Activated CD4-positive, CD25-positive, alpha-beta regulatory T cell treated with anti-CD3 and anti-CD28 coated beads, Interleukin-2, amount 50 U/mL, for 16 hours (primary cell): Measurements from ENCODE around the gene ZNF24.

Source experiments
- DNase-seq: peaks from one replicate; pipeline ENCODE4 v3.0.0-alpha.2; 2020; ENCODE audit warnings: low read depth, low spot score

ZNF24 gene

DNA sequence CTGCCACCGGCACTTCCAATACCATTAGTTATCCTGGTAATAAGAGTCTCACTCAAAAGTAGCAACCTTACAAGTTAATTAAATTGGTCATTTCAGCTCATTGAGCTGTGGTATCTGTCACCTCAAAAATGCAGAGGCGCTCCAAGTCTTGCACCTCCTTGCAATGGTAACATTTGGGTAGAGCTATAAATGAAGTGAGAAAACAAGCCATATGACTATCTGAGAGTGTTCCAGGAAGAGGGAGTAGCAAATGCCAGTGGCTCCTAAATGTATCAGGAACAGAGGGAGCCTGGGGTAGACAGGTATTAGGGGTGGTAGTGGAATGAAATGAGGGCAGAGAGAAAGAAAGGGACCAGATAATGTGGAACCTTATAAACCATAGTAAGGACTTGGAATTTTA, 48.2 kb downstream of the ZNF24 start:
- DNase-seq, result no peak

GRCh38 chr18:35291166-35291565, 53.1 kb downstream of the ZNF24 start:
- DNase-seq, result no peak

DNA sequence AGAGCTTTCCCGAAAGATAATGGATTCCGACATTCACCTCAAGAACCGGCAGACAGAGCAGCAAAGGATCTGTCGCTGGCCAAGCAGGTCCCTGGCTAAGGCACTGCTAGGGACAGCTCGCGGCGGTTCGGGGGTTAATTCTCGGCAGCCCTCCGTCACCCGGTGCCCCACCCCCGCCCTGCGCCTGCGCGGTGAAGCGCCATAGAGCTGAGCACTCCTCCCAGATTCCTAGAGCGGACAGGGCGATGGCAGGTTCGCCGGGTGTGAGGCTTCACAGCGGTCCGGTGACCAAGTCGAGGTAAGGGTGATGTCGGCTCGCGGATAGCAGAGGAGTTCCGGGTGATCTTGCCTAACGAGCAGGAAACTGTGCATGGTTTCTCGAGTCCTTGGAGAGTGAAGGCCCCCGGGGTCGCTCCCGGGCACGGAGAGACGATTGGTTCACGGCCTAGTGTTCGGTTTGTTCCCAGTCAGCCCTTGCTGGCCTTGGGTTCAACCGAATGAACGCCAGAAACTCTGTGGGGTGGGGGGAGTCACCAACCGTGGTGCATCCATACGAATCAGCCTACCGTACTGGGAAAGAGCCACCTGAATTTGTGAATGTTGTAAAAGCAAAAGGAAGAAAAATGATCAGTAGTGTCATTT, 54.0 kb downstream of the ZNF24 start, which contains the start of gene ZSCAN30:
Gene ZSCAN30 (minus strand): TSS at position 136 of the 642 bp plus-strand sequence. CDS start 25,877 bp downstream, outside the sequence.
- peak; percentile 89 for DNase-seq

- no peak for DNase-seq
Measured at GRCh38 chr18:35289727-35290093, 54.5 kb downstream of the ZNF24 start.

- DNase-seq, result no peak
Measured at GRCh38 chr18:35289293-35289692, 54.9 kb downstream of the ZNF24 start.

DNA sequence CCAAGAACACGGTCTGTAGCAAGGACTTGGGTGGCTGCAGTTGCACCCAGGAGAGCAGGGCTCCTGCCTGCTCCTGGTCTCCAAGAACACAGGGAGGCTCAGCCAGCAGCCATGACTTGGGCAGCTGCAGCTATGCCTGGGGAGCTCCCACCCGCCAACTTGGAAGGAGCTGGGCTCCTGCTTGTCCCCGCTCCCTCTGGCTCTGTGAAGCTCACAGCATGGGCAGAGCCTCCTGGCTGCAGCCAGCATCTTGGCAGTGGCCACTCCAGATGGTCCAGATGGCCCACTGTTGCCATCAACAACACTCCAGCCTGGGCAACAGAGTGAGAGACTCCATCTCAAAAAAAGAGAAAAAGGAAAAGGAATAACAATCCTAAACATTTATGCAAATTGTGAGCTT, 59.4 kb downstream of the ZNF24 start:
- DNase-seq, result no peak

GRCh38 chr18:35283923-35284794, 60.1 kb downstream of the ZNF24 start:
- no peak for DNase-seq

DNA sequence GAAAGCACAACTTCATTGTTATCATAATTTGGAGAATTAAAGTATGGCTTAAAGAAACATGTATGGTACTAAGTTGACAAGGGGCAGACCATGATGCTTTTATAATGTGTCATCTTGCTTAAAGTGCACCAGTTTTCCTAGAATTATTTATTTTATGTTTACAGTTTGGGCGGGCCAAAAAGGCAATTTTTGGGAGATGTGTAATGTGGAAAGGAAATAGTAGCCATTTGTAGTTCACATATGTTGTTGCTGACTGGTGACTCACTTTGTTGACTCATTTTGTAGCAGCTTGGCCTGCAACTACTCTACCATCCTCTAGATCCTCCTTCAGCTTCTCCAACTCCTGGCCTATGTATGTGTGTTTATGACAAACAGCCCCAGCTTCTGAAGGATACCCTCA, 61.9 kb downstream of the ZNF24 start:
- no peak for DNase-seq
